ENCODE data around the gene SLC29A1. TPM values are rescaled to one million over a fixed set of nuclear protein-coding genes. Genes with fewer than 3 reads are reported as not detected.

Gene SLC29A1
- total RNA-seq, 1 donor, result 9.5 TPM

DNA sequence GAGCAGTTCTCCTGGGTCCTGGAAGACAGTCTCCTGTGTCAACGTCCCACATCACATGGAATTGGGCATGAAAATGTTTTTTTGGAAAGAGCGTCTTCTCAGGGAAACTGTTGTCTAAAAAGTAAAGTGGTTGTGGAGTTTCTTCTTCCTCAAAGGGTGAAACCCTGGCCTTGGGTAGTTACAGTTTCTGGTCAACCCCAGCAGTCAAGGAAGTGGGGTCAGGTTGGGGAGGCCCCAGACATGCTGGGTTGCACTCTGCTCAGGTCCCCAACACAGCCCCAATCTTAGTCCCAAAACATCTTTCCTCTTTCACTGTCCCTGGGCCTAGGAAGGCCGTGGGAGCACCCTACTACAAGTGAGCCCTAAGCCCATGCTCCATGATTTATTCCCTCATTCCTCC lies 43.0 kb downstream of the SLC29A1 start:
- no peak overlapping the region for H3K4me3 ChIP-seq (ENCODE audit: low read depth, low read length)
- TF ChIP-seq, protein P1, sequence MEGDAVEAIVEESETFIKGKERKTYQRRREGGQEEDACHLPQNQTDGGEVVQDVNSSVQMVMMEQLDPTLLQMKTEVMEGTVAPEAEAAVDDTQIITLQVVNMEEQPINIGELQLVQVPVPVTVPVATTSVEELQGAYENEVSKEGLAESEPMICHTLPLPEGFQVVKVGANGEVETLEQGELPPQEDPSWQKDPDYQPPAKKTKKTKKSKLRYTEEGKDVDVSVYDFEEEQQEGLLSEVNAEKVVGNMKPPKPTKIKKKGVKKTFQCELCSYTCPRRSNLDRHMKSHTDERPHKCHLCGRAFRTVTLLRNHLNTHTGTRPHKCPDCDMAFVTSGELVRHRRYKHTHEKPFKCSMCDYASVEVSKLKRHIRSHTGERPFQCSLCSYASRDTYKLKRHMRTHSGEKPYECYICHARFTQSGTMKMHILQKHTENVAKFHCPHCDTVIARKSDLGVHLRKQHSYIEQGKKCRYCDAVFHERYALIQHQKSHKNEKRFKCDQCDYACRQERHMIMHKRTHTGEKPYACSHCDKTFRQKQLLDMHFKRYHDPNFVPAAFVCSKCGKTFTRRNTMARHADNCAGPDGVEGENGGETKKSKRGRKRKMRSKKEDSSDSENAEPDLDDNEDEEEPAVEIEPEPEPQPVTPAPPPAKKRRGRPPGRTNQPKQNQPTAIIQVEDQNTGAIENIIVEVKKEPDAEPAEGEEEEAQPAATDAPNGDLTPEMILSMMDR (IDR thresholded peaks at IDR 0.05; ENCODE audit: insufficient read depth, low read depth, low read length), result no peak
- no peak for DNase-seq (ENCODE audit: low read depth)

DNA sequence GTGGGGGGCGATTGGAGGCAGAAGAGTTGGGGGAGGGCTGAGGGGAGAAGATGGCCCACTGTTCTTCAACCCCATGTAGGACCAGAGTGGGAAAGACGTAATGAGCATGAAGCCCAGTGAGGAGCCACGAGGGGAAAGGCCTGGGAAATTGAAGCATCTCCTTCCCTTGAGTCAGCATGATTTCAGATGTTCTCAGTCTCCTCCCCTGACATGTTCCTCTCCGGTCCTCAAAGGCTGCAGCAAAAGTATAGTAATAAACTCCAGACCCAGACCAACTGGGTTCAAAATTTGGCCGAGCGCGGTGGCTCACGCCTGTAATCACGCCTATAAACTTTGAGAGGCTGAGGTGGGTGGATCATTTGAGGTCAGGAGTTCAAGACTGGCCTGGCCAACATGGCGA lies 43.9 kb downstream of the SLC29A1 start:
- H3K4me3 ChIP-seq (ENCODE audit: low read depth, low read length), result no peak overlapping the region
- TF ChIP-seq, protein P1 (IDR thresholded peaks at IDR 0.05; ENCODE audit: insufficient read depth, low read depth, low read length), result no peak
- DNase-seq (ENCODE audit: low read depth), result no peak

DNA sequence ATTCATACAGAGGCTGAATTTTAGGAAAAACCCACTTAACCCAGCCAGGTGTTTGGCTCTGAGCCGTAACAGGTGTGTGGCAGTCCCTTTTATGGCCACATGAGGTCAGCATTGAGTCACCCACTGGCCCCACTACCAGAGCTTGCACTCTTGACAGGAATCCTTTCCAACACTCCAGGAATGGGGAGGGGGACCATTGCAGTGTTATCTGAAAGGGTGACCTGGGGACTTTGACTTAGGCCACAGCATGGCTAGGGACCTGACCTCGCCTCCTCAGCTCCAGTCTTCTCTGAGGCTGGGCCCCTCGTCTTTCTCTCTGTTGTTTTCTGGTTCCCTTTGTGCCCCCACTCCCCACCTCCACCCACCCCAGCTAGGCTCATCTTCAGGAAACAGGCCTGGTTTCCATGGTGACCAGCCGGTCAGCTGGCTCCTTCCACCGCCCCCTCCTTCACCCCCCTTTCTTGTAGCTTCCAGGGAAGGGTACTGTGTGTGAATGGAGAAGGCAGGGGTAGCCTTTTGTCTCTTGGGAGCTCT lies 44.8 kb downstream of the SLC29A1 start:
- DNase-seq (ENCODE audit: low read depth), result peak; percentile 54
- TF ChIP-seq, protein P1 (IDR thresholded peaks at IDR 0.05; ENCODE audit: insufficient read depth, low read depth, low read length), result peak; percentile 97

DNA sequence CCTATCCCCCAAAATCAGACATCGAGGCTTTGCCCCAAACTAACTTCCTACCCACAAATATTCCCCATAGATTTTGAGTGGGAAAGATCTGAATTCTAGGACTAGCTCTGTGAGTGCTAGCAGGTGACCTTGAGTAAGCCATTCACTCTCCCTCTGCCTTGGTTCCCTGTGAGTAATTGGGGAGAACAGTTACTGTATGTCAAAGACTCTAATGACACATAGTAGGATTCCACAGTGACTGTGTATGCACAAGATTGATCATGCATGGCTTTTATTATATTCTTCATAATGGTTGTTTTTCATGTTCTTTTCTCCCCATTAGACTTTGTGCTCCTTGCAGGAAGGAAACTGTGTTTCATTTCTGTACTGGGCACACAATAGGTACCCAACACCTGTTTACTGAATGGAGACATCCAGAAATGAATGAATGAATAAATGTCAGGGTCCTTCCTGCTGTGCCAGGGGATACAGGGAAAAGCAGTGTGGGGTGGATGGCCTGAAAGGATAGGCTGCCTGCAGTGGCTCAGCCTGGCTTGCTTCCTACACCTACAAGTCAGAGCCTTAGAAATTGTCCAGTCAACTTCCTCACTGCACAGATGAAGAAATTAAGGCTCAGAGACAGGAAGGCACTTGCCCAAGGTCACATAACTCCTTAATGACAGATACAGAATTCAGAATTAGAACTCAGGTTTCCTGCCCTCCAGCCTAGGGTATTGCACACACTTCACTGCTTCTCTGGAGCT lies 46.0 kb downstream of the SLC29A1 start:
- no peak for DNase-seq (ENCODE audit: low read depth)
- TF ChIP-seq, protein P1 (IDR thresholded peaks at IDR 0.05; ENCODE audit: insufficient read depth, low read depth, low read length), result no peak
- no peak overlapping the region for H3K4me3 ChIP-seq (ENCODE audit: low read depth, low read length)

More for the DNA sequence above, 44.8 kb downstream of the SLC29A1 start:
- no peak overlapping the region for H3K4me3 ChIP-seq (ENCODE audit: low read depth, low read length)

DNA sequence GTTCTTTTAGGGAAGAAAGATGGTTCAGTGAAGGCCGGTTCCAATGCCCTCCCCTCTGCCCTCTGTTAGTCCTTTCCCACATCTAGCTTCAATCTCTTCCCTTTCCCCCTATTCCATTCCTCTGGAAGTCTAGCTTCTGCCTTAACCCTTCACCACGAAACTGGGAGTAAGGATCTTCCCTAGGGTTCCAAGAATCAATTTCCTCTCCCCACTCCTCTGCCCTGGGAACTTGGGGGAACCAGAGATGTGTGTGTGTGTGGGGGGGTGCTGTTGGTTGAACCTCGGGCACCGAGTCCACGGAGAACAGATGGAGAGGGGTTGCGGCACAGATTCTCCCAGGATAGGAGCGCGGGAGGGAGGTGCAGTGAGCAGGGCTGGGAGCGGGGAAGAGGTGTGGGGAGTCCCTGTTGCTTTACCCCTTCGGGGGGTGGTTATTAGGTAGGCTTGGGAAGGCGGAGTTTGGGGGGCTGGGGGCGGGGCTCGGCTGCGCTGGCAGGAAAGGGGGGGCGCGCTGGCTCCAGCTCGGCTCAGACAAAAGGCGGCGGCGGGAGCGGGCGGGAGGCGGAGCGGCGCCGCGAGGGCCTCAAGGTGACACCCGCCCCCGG lies 46.6 kb downstream of the SLC29A1 start, which contains the start of gene TMEM151B:
Gene TMEM151B (plus strand): TSS at position 530 of the 605 bp plus-strand sequence. CDS start 293 bp downstream, outside the sequence.
- TF ChIP-seq, protein P1 (IDR thresholded peaks at IDR 0.05; ENCODE audit: insufficient read depth, low read depth, low read length), result no peak
- no peak for DNase-seq (ENCODE audit: low read depth)

DNA sequence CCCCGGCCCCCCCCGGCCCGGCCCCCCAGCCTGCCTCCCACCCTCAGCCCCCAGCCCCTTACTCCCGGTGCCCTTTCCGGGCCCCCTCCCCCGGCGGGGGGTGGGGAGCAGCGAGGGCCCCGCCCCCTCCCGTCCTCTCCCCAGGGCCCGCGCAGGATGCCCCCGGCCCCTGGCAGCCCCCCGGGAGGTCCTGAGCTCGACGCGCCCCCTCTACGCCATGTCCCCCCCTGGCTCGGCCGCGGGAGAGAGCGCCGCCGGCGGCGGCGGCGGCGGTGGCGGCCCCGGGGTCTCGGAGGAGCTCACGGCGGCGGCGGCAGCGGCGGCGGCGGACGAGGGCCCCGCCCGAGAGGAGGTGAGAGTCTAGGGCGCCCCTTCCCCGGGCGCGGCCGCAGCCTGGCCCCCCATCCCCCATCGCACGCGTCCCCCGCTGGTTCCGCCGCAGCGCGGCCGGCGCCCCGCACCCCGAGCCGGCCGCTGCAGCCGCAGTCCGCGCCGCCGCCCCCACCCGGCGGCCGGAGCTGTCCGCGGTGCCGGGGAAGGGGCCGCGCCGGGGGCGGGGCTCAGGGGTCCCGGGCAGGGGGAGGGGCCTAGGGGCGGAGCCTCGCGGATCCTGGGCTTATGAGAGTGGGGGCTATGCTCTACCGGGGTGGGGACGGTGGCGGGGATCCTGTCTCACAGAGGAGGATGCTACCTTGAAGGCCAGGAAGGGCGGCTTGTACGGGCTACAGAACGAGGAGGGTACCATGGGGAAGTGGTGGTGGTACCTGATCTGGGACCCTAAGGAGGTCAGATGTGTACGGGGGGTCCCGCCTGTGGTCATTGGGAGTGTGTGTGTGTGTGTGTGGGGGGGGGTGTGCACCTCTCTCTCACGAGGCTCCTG lies 47.4 kb downstream of the SLC29A1 start:
- no peak for DNase-seq (ENCODE audit: low read depth)
- TF ChIP-seq, protein P1 (IDR thresholded peaks at IDR 0.05; ENCODE audit: insufficient read depth, low read depth, low read length), result no peak
- H3K4me3 ChIP-seq (ENCODE audit: low read depth, low read length), result peak overlapping the region; percentile 9

More for the DNA sequence above, 46.6 kb downstream of the SLC29A1 start, which contains the start of gene TMEM151B:
- peak within 1 kb of the TSS; percentile 9 for H3K4me3 ChIP-seq (ENCODE audit: low read depth, low read length)
